ENCODE measurements around the gene BCAP29. TPM values are rescaled to one million over a fixed set of nuclear protein-coding genes. Genes with fewer than 3 reads are reported as not detected.

BCAP29 gene
- total RNA-seq, 1 donor from 2014 or later = 44.5 TPM

DNA sequence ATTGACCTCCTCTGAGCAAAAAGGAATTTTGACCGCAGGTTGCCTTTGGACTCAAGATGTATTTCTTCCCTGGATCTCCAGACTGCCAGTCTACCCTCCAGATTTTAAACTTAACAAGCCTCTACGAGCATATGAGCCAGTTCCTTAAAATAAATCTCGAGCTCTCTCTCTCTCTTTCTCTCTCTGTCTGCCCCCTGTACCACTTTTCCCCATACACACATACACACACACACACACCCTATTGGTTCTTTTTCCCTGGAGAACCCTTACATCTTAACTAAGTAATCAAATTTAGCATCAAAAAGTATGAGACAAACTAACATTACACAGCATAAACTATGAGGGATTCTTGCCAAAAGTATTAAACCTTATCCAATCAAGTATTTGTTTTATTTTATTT, 11.4 kb downstream of the BCAP29 start:
- no peaks in the 10 kb centered on the region for H3K9me3 Mint-ChIP-seq
- peaks cover 18% of the 10 kb centered on the region for H3K36me3 Mint-ChIP-seq (ENCODE audit: low read depth)
- no peaks in the 10 kb centered on the region for H3K4me1 Mint-ChIP-seq (ENCODE audit: low read depth)
- H3K27ac Mint-ChIP-seq = no peak overlapping the region
- no peak overlapping the region for H3K4me3 Mint-ChIP-seq
- intact Hi-C loops (cut with micrococcal nuclease) = no loop called here
- no peaks in the 10 kb centered on the region for H3K27me3 Mint-ChIP-seq (ENCODE audit: insufficient read depth)
- no peak for DNase-seq (ENCODE audit: low spot score)

DNA sequence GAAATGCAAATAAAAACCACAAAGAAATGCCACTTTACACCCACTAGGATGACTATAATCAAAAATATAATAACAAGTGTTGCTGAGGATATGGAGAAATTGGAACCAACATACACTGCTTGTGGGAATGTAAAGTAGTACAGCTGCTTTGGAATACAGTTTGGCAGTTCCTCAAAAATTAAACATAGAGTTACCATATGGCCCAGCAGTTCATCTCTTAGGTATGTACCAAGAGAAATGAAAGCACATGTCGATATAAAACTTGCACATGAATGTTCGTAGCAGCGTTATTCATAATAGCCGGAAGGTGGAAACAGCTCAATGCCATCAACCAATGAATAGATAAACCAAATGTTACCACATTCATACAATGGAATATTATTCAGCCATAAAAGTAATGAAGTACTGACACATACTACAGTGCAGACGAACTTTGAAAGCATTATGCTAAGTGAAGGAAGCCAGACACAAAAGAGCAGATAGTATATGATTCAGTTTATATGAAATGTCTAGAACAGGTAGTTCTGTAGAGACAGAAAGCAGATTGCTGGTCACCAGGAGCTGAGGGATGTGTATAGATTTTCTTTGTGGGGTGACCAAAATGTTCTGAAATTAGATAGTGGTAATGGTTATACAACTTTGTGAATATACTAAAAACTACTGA, 12.4 kb downstream of the BCAP29 start:
- H3K36me3 Mint-ChIP-seq (ENCODE audit: low read depth) = peaks cover 20% of the 10 kb centered on the region
- no peak for DNase-seq (ENCODE audit: low spot score)
- H3K27ac Mint-ChIP-seq = no peak overlapping the region
- no peak overlapping the region for H3K4me3 Mint-ChIP-seq
- intact Hi-C loops (cut with micrococcal nuclease) = no loop called here
- no peaks in the 10 kb centered on the region for H3K9me3 Mint-ChIP-seq
- no peaks in the 10 kb centered on the region for H3K27me3 Mint-ChIP-seq (ENCODE audit: insufficient read depth)
- no peaks in the 10 kb centered on the region for H3K4me1 Mint-ChIP-seq (ENCODE audit: low read depth)

DNA sequence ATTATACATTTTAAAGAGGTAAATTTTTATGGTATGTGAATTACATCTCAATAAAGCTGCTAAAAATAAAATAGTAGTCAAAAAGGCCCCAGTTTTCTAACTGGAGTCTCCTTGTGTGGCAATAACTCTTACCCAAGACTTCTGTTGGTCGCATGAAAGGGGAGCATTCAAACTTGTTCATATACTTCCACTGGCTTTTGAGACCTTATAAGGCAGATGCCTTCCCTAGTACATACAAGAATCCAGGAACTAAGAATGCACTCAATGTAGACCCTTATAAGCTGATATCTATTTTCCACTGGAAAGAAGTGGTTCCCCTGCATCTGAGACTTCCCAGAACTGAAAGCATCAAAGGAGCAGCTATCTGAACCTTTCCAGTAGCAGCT, 13.0 kb downstream of the BCAP29 start:
- intact Hi-C loops (cut with micrococcal nuclease) = no loop called here
- H3K4me3 Mint-ChIP-seq = no peak overlapping the region
- no peaks in the 10 kb centered on the region for H3K27me3 Mint-ChIP-seq (ENCODE audit: insufficient read depth)
- no peak for DNase-seq (ENCODE audit: low spot score)
- no peak overlapping the region for H3K27ac Mint-ChIP-seq
- peaks cover 20% of the 10 kb centered on the region for H3K36me3 Mint-ChIP-seq (ENCODE audit: low read depth)
- H3K4me1 Mint-ChIP-seq (ENCODE audit: low read depth) = no peaks in the 10 kb centered on the region
- H3K9me3 Mint-ChIP-seq = no peaks in the 10 kb centered on the region

DNA sequence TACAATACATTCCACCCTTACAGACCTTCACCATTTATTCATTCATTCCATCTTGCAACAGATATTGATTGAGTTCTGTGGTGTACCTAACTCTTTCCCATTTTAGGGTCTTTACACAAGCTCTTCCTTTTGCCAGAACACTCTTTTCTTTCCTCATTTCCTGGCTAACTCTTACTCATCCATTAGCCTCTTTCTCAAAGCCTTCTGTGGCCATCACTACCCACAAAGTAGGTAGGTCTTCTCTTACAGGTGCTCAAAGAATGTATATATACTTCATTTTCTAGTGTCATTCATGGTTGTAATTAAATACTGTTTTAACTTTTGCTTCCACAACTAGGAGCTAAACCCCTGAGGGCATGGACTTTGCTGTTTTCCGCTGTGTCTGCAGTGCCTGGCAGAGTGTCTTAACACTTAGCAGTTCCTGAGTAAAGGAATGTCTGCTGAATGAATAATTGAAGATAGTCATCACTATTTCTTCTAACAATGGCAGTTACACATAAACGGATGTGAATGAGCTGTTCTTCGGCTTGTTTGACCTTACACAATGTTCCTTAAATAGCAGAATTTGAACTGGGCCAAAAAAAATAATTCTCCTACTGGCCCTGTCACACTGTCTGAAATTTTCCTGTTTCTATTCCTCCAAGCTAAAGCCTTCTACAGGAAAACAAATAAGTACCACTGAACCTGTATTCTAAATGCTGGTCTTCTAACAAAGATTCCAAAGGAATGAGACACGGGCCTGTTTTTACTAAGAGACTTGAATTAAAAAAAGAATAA, 15.1 kb downstream of the BCAP29 start:
- Mint-ChIP-seq H3K4me1 (ENCODE audit: low read depth) (no peaks in the 10 kb centered on the region), H3K9me3 (no peaks in the 10 kb centered on the region), H3K27me3 (ENCODE audit: insufficient read depth) (no peaks in the 10 kb centered on the region), H3K4me3 (no peak overlapping the region), H3K36me3 (ENCODE audit: low read depth) (peaks cover 16% of the 10 kb centered on the region), H3K27ac (no peak overlapping the region)
- no peak for DNase-seq (ENCODE audit: low spot score)
- intact Hi-C loops (cut with micrococcal nuclease) = no loop called here

DNA sequence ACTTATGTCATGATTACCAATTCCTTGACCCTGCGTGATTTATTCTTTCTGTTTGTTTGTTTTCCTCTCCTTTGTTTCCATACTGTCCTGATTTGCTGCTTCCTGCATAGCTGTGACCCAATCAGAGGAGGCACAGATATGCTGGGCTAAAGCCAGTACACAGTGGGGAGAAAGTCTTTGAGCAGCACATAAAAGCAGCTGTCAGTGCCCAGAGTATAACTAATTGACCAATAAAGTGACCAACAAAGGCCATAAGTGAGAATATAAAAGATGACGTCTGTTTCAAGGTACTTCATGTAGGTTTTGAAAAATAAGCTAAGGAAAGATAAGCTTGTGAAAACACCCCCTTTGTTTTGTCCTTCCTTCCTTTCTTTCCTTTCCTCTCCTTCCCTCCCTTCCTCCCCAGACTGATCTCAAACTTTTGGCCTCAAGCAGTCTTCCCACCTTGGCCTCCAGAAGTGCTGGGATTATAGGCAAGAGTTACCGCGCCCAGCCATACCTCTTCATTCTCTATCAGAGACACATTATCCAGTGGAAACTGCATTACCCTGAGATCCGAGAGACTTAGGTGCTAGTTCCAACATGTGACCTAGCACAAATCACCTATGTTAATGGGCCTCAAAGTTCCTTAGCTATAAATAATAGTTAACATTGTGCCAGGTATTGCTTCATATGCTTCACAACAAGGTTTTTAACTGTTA, 17.0 kb downstream of the BCAP29 start:
- no peak for DNase-seq (ENCODE audit: low spot score)
- no peaks in the 10 kb centered on the region for H3K27me3 Mint-ChIP-seq (ENCODE audit: insufficient read depth)
- H3K9me3 Mint-ChIP-seq = no peaks in the 10 kb centered on the region
- no peak overlapping the region for H3K4me3 Mint-ChIP-seq
- peaks cover 24% of the 10 kb centered on the region for H3K36me3 Mint-ChIP-seq (ENCODE audit: low read depth)
- H3K27ac Mint-ChIP-seq = no peak overlapping the region
- no peaks in the 10 kb centered on the region for H3K4me1 Mint-ChIP-seq (ENCODE audit: low read depth)
- intact Hi-C loops (cut with micrococcal nuclease) = no loop called here

DNA sequence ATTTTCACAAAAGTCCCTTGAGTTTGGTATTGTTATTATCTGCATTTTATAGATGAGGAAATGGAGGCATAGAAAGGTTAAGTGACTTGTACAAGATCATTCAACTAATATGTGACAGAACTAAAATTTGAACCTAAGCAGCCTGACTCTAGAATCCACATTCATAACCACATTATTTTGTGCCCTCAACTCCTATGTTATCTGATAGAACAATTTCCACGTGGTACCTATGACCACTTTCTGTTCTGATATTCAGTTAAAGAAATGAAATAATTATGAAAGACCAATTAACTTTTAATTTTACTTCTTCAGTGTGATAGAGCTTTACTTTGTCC, 17.5 kb downstream of the BCAP29 start:
- Mint-ChIP-seq H3K4me1 (ENCODE audit: low read depth) (no peaks in the 10 kb centered on the region), H3K27me3 (ENCODE audit: insufficient read depth) (no peaks in the 10 kb centered on the region), H3K27ac (no peak overlapping the region), H3K36me3 (ENCODE audit: low read depth) (peaks cover 24% of the 10 kb centered on the region), H3K4me3 (no peak overlapping the region), H3K9me3 (no peaks in the 10 kb centered on the region)
- DNase-seq (ENCODE audit: low spot score) = no peak
- intact Hi-C loops (cut with micrococcal nuclease) = no loop called here

DNA sequence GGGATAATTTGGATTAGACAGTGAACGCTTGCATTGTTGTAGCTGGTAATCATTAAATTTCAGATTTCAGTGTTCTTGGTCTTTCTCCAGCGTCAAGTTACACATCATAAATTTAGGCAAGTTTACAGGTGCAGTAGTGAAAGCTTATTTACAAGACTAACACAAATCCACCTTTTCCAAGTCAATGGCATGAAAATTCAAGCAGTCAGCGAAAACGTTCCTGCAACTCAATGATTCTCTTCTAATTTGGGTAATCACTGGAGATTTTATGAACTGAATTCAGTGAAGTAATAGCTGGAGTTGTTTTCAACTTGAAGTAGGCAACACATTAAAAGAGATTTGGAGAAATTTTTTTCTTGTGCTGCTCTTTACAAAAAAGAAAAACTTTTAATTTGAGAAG, 17.9 kb downstream of the BCAP29 start:
- Mint-ChIP-seq H3K27ac (no peak overlapping the region), H3K9me3 (no peaks in the 10 kb centered on the region), H3K36me3 (ENCODE audit: low read depth) (peaks cover 24% of the 10 kb centered on the region), H3K4me1 (ENCODE audit: low read depth) (no peaks in the 10 kb centered on the region), H3K4me3 (no peak overlapping the region), H3K27me3 (ENCODE audit: insufficient read depth) (no peaks in the 10 kb centered on the region)
- no peak for DNase-seq (ENCODE audit: low spot score)
- intact Hi-C loops (cut with micrococcal nuclease) = no loop called here

DNA sequence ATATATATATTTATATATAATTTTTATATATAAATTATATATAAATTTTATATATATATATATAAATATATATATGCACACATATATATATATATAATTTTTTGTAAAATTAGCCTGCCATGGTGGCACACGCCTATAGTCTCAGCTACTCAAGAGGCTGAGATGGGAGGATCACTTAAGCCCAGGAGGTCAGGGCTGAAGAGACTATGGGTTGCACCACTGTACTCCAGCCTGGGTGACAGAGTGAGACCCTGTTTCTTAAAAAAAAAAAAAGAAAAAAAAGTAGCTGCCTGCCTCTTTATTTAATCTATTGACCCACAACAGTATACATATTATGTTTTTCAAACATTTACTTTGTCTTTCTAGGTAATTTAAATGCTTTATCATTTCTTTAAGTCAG, 19.2 kb downstream of the BCAP29 start:
- H3K4me3 Mint-ChIP-seq = no peak overlapping the region
- no peak overlapping the region for H3K27ac Mint-ChIP-seq
- H3K9me3 Mint-ChIP-seq = no peaks in the 10 kb centered on the region
- peaks cover 26% of the 10 kb centered on the region for H3K36me3 Mint-ChIP-seq (ENCODE audit: low read depth)
- no peak for DNase-seq (ENCODE audit: low spot score)
- intact Hi-C loops (cut with micrococcal nuclease) = no loop called here
- H3K4me1 Mint-ChIP-seq (ENCODE audit: low read depth) = no peaks in the 10 kb centered on the region
- no peaks in the 10 kb centered on the region for H3K27me3 Mint-ChIP-seq (ENCODE audit: insufficient read depth)

DNA sequence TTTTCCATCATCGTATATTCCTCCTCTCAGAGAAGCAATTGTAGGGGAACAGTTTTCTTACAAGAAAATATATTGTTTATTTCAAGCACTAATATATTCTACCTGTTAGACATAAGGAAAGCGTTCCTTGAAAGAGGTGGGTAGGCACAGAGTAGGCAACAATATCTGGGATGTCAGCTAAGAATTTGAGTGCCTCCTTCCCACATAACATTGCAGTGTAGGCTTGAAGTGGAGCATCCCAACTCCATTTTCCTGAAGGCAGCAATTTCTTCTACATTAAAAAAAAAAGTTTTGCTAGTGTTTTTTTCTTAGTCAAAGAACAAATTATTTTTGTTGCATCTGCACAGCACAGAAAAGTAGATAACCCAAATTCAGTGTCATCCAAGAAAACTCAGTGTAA, 20.8 kb downstream of the BCAP29 start:
- no peak for DNase-seq (ENCODE audit: low spot score)
- Mint-ChIP-seq H3K4me3 (no peak overlapping the region), H3K9me3 (no peaks in the 10 kb centered on the region), H3K4me1 (ENCODE audit: low read depth) (no peaks in the 10 kb centered on the region), H3K36me3 (ENCODE audit: low read depth) (peaks cover 21% of the 10 kb centered on the region), H3K27me3 (ENCODE audit: insufficient read depth) (no peaks in the 10 kb centered on the region), H3K27ac (no peak overlapping the region)
- intact Hi-C loops (cut with micrococcal nuclease) = no loop called here

DNA sequence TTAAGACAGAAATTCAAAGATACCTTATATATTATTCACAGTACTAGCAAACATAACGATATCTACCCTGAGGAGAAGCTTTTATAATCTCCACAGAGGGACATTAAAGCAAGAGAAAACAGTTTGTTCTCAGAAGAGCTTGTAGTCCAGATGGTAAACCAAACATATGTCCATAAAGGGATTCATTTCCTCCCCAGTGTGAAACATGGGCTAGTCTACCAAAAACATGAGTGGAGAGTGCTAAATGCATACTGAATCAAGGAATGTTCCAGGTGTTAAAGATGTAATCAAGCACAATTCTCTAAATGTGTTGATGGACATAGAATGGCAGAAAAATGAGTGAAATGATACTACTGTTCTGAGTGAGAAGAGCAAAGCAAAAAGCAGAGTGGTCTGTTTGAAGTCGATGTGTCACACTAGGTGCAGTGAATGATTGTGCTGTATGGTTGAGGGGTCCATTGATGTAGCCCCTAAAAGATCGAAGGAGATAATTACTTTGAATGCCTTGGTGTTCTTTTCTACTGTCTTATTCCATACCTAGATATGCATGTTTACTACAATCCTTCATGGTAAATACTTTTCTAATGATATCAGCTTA, 25.3 kb downstream of the BCAP29 start:
- no peaks in the 10 kb centered on the region for H3K27me3 Mint-ChIP-seq (ENCODE audit: insufficient read depth)
- no peak for DNase-seq (ENCODE audit: low spot score)
- peaks cover 27% of the 10 kb centered on the region for H3K36me3 Mint-ChIP-seq (ENCODE audit: low read depth)
- H3K9me3 Mint-ChIP-seq = no peaks in the 10 kb centered on the region
- H3K4me1 Mint-ChIP-seq (ENCODE audit: low read depth) = no peaks in the 10 kb centered on the region
- H3K4me3 Mint-ChIP-seq = no peak overlapping the region
- no peak overlapping the region for H3K27ac Mint-ChIP-seq
- intact Hi-C loops (cut with micrococcal nuclease) = loop anchor here (2.0 kb wide), 1 partner anchor 55 kb away; the partner anchor contains the start of gene SLC26A4

DNA sequence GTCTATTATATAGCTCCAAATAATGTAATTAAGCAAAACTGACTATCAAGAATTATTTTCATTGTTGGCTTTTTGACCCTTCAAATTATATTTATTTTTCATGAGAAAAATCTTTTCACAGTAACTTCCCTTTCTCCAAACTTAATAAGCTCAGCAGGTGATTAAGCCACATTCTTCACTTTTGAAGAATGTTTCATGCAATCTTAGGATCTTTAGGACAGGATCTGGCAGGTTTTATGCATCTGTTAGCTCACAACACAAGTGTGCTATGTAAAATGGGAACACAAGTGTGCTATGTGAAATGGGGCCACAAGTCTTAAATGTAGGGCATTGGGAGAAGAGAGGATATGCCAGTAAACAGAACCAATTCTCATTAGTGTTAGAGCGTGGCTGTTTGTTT, 26.3 kb downstream of the BCAP29 start:
- peaks cover 21% of the 10 kb centered on the region for H3K36me3 Mint-ChIP-seq (ENCODE audit: low read depth)
- H3K27ac Mint-ChIP-seq = no peak overlapping the region
- no peaks in the 10 kb centered on the region for H3K27me3 Mint-ChIP-seq (ENCODE audit: insufficient read depth)
- DNase-seq (ENCODE audit: low spot score) = no peak
- intact Hi-C loops (cut with micrococcal nuclease) = no loop called here
- H3K4me1 Mint-ChIP-seq (ENCODE audit: low read depth) = no peaks in the 10 kb centered on the region
- no peak overlapping the region for H3K4me3 Mint-ChIP-seq
- H3K9me3 Mint-ChIP-seq = no peaks in the 10 kb centered on the region

DNA sequence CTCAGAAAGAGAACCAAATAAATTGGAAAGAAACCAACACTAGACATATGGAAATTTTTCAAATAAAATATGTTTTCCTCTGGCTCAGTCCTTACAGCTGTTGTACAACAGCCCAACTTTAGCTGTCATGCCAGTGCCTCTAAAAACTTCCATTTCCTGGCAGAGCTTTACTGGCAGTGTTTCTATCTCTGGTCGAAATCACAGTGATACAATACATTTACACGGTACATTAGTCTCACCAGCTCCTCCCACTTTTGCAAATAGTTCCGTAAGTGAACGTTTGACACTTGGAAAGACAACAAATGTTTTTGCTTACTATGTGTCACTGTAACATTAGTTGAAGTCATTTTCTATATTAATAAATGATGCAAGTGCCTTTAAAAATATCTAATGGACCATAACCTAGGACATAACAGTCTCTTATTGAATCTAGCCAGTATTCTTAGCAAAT, 29.8 kb downstream of the BCAP29 start:
- H3K4me1 Mint-ChIP-seq (ENCODE audit: low read depth) = peaks cover 6% of the 10 kb centered on the region
- peaks cover 40% of the 10 kb centered on the region for H3K36me3 Mint-ChIP-seq (ENCODE audit: low read depth)
- intact Hi-C loops (cut with micrococcal nuclease) = no loop called here
- no peak overlapping the region for H3K27ac Mint-ChIP-seq
- H3K4me3 Mint-ChIP-seq = no peak overlapping the region
- H3K9me3 Mint-ChIP-seq = no peaks in the 10 kb centered on the region
- DNase-seq (ENCODE audit: low spot score) = no peak
- no peaks in the 10 kb centered on the region for H3K27me3 Mint-ChIP-seq (ENCODE audit: insufficient read depth)

DNA sequence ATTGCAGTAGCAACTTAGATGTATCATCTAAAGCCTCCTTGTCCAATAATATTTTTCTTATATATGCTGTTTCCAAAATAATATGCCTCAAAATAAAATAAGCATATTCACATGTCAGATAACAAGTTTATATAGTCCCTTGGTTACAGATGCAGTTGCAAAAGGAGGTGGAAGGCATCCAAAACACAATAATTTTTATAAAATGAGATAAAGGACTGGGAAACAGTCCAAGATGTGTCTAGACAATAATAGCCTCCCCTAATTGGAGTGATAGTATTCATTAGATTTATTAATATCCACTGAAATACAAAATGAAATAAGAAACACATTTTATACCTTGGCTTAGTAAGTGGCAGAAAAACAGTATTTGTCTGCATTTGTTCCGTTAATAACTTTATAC, 30.3 kb downstream of the BCAP29 start:
- peaks cover 41% of the 10 kb centered on the region for H3K36me3 Mint-ChIP-seq (ENCODE audit: low read depth)
- H3K27ac Mint-ChIP-seq = no peak overlapping the region
- DNase-seq (ENCODE audit: low spot score) = no peak
- H3K9me3 Mint-ChIP-seq = no peaks in the 10 kb centered on the region
- H3K27me3 Mint-ChIP-seq (ENCODE audit: insufficient read depth) = no peaks in the 10 kb centered on the region
- peaks cover 11% of the 10 kb centered on the region for H3K4me1 Mint-ChIP-seq (ENCODE audit: low read depth)
- intact Hi-C loops (cut with micrococcal nuclease) = no loop called here
- H3K4me3 Mint-ChIP-seq = no peak overlapping the region

All from activated T-helper 1 cell treated with anti-CD3 and anti-CD28 coated beads, Interleukin-12 subunit alpha, Interleukin-12 subunit beta, Interleukin-2, Interleukin-4 antibody, amounts not matched to agents 30 ng/mL and 10 ng/mL and 1 ng/mL, durations not matched to agents 14 hours and 24 hours and 36 hours (primary cell).